HCT116 (cell line): Measurements from ENCODE around the gene IPO5. TPM values are rescaled to one million over a fixed set of nuclear protein-coding genes. Genes with fewer than 3 reads are reported as not detected.

Experiments
- ATAC-seq: fragments of 200-7000 bp; cut with Tn5 transposase; 2 replicates; pipeline ENCODE4 v1.9.1; 2020; ENCODE audit warnings: mild to moderate bottlenecking, moderate library complexity
- BruUV-seq: library from RNA; stranded (reverse); fragments of 400-500 nt; replicated peaks from 2 replicates; lab custom pipeline; 2021; lab: Mats Ljungman, UMichigan
- CTCF ChIA-PET: fragments of 300-600 bp; sonication (Branson Sonifier 250); formaldehyde crosslinking; loops from one replicate; lab custom pipeline; 2021; ENCODE audit warnings: antibody characterized with exemption; lab: Charles Lee
- POLR2A ChIA-PET: fragments of 300-600, 350-600 bp; sonication (Branson Sonifier 250); formaldehyde crosslinking; loops from one replicate; lab custom pipeline; 2021; ENCODE audit warnings: antibody characterized with exemption; lab: Charles Lee
- RAD21 ChIA-PET, 2 experiments: fragments of 300-600 bp; sonication (Branson Sonifier 250); formaldehyde crosslinking; loops; one replicate each; lab custom pipeline; 2023; ENCODE audit warnings: low total read pairs in 2 of 2; ENCODE audit not compliant: uncharacterized antibody in 2 of 2, unreplicated experiment in 2 of 2, low non-redundant PET in 1 of 2; lab: Charles Lee
- DNase-seq: peaks from one replicate; pipeline ENCODE4 v3.0.0-alpha.2; 2010; ENCODE audit warnings: low read depth, low spot score
- H2AFZ ChIP-seq: fragments of 200-600 bp; shearing (Covaris generic), sonication (generic); 2 replicates; pipeline ENCODE4 v1.6.1; 2017; ENCODE audit warnings: low read depth, mixed run types, mixed read lengths, antibody characterized with exemption, low read length; ENCODE audit not compliant: poor library complexity, severe bottlenecking
- H3K27ac ChIP-seq: 2 replicates; pipeline ENCODE4 v1.5.1; 2012; ENCODE audit warnings: low read depth, low read length
- H3K27me3 ChIP-seq: fragments of 200-600 bp; sonication (generic); 2 replicates; pipeline ENCODE4 v1.6.1; 2016; ENCODE audit warnings: mixed run types, low read length, mixed read lengths; ENCODE audit not compliant: insufficient read depth
- H3K36me3 ChIP-seq, 2 experiments: fragments of 200-500 bp in 1 of 2; fragments of 200-600 bp in 1 of 2; sonication (Bioruptor generic) in 1 of 2; sonication (generic) in 1 of 2; 2 replicates each; pipeline versions ENCODE4 v1.5.1 to v1.6.1; 2014 to 2016; ENCODE audit warnings: low read length in 2 of 2, inconsistent platforms in 1 of 2, mixed read lengths in 1 of 2, mixed run types in 1 of 2; ENCODE audit not compliant: insufficient read depth in 2 of 2, control insufficient read depth in 1 of 2
- H3K4me1 ChIP-seq, 2 experiments: fragments of 200-600 bp in 1 of 2; sonication (generic) in 1 of 2; 2 replicates each; pipeline versions ENCODE4 v1.5.1 to v1.6.1; 2012 to 2017; ENCODE audit warnings: low read length in 2 of 2, inconsistent platforms in 1 of 2, mild to moderate bottlenecking in 1 of 2, mixed read lengths in 1 of 2, mixed run types in 1 of 2, moderate library complexity in 1 of 2; ENCODE audit not compliant: insufficient read depth in 2 of 2, control insufficient read depth in 1 of 2
- H3K4me2 ChIP-seq: fragments of 200-600 bp; sonication (generic); 2 replicates; pipeline ENCODE4 v1.6.1; 2017; ENCODE audit warnings: mixed run types, low read length, mixed read lengths
- H3K4me3 ChIP-seq, 2 experiments: fragments of 200-600 bp in 1 of 2; sonication (generic) in 1 of 2; replicated peaks in 1 of 2; 2 replicates each; pipeline ENCODE4 v1.5.1; 2011 to 2016; ENCODE audit warnings: low read length in 2 of 2, control low read depth in 1 of 2, low read depth in 1 of 2, mild to moderate bottlenecking in 1 of 2, mixed read lengths in 1 of 2, mixed run types in 1 of 2
- H3K79me2 ChIP-seq: fragments of 200-600 bp; sonication (generic); 2 replicates; pipeline ENCODE4 v1.6.1; 2017; ENCODE audit warnings: mild to moderate bottlenecking, mixed run types, low read length, moderate library complexity, mixed read lengths; ENCODE audit not compliant: insufficient read depth
- H3K9ac ChIP-seq: fragments of 200-600 bp; sonication (generic); 2 replicates; pipeline ENCODE4 v1.6.1; 2016; ENCODE audit warnings: low read length, mixed read lengths
- H3K9me2 ChIP-seq: fragments of 200-600 bp; sonication (generic), shearing (Covaris generic); 2 replicates; pipeline ENCODE4 v1.6.1; 2017; ENCODE audit warnings: mixed run types, mild to moderate bottlenecking, moderate library complexity; ENCODE audit not compliant: insufficient read depth
- H3K9me3 ChIP-seq, 2 experiments: fragments of 200-500 bp in 1 of 2; fragments of 200-600 bp in 1 of 2; sonication (Bioruptor generic) in 1 of 2; sonication (generic) in 1 of 2; 2 replicates each; pipeline ENCODE4 v1.6.1; 2014 to 2017; ENCODE audit warnings: low read length in 2 of 2, mixed read lengths in 2 of 2, inconsistent platforms in 1 of 2, low read depth in 1 of 2, mild to moderate bottlenecking in 1 of 2, mixed run types in 1 of 2, moderate library complexity in 1 of 2; ENCODE audit not compliant: control insufficient read depth in 1 of 2, insufficient read depth in 1 of 2
- H4K20me1 ChIP-seq: fragments of 200-600 bp; sonication (generic), shearing (Covaris generic); 2 replicates; pipeline ENCODE4 v1.6.1; 2017; ENCODE audit warnings: mixed run types, mild to moderate bottlenecking, moderate library complexity; ENCODE audit not compliant: insufficient read depth
- CBX3 ChIP-seq: IDR thresholded peaks from 2 replicates; pipeline ENCODE4 v1.6.1; 2012; ENCODE audit warnings: low read depth
- CEBPB ChIP-seq: IDR thresholded peaks from 2 replicates; pipeline ENCODE4 v1.6.1; 2012; ENCODE audit warnings: low read depth
- EGR1 ChIP-seq: IDR thresholded peaks from 2 replicates; pipeline ENCODE4 v1.6.1; 2012; ENCODE audit warnings: low read depth
- EZH2 ChIP-seq: fragments of 200-600 bp; sonication (generic); IDR thresholded peaks from 2 replicates; pipeline ENCODE4 v1.6.1; 2017; ENCODE audit warnings: antibody characterized with exemption, mixed run types
- EZH2phosphoT487 ChIP-seq: fragments of 200-600 bp; IDR thresholded peaks from 2 replicates; pipeline ENCODE4 v1.6.1; 2018; ENCODE audit warnings: antibody characterized with exemption, borderline replicate concordance
- FOSL1 ChIP-seq: IDR thresholded peaks from 2 replicates; pipeline ENCODE4 v1.6.1; 2012; ENCODE audit warnings: low read depth
- JUND ChIP-seq: IDR thresholded peaks from 2 replicates; pipeline ENCODE4 v1.6.1; 2012
- POLR2A ChIP-seq: IDR thresholded peaks from 2 replicates; pipeline ENCODE4 v1.7.0; 2011; ENCODE audit warnings: borderline replicate concordance; ENCODE audit not compliant: insufficient read depth, insufficient read length; ENCODE audit errors: extremely low read depth
- POLR2AphosphoS5 ChIP-seq: IDR thresholded peaks from 2 replicates; pipeline ENCODE4 v1.6.1; 2011; ENCODE audit warnings: mild to moderate bottlenecking, low read depth, low read length, moderate library complexity
- RAD21 ChIP-seq: IDR thresholded peaks from 2 replicates; pipeline ENCODE4 v1.6.1; 2012; ENCODE audit warnings: low read depth, mild to moderate bottlenecking
- SIN3A ChIP-seq: IDR thresholded peaks from 2 replicates; pipeline ENCODE4 v1.6.1; 2012; ENCODE audit warnings: low read depth
- SP1 ChIP-seq: IDR thresholded peaks from 2 replicates; pipeline ENCODE4 v1.6.1; 2012; ENCODE audit warnings: low read depth
- SRF ChIP-seq: IDR thresholded peaks from 2 replicates; pipeline ENCODE4 v1.6.1; 2012; ENCODE audit warnings: low read depth
- TCF7L2 ChIP-seq: IDR thresholded peaks from 2 replicates; pipeline ENCODE4 v1.7.0; 2011; ENCODE audit warnings: borderline replicate concordance, inconsistent platforms; ENCODE audit not compliant: insufficient read depth, insufficient read length; ENCODE audit errors: extremely low read depth
- ZFX ChIP-seq: fragments of 450-650 bp; IDR thresholded peaks from 2 replicates; pipeline ENCODE4 v1.6.1; 2017
- ZNF274 ChIP-seq: fragments of 200-500 bp; sonication (Bioruptor generic); IDR thresholded peaks from 2 replicates; pipeline ENCODE4 v1.6.1; 2014; ENCODE audit warnings: mild to moderate bottlenecking, low read depth, low read length, inconsistent platforms
- intact Hi-C: fragments of 100-400 bp; cut with micrococcal nuclease; formaldehyde crosslinking; loops from 2 replicates; pipeline ENCODE4 v1.10.0; 2022
- total RNA-seq: library from RNA; stranded (reverse); gene quantifications from one replicate; pipeline ENCODE4 v1.2.1, GENCODE V29; 2021; ENCODE audit not compliant: unreplicated experiment
- TF ChIP-seq, protein P1 (sequence below): IDR thresholded peaks from 2 replicates; pipeline ENCODE4 v1.6.1; 2012
- TF ChIP-seq, protein P2 (sequence below): IDR thresholded peaks from 2 replicates; pipeline ENCODE4 v1.6.1; 2012
- TF ChIP-seq, protein P3 (sequence below): IDR thresholded peaks from 2 replicates; pipeline ENCODE4 v1.6.1; 2012; ENCODE audit warnings: low read depth

IPO5 gene
- total RNA-seq, 1 experiment from 2014 or later = 237 TPM

DNA sequence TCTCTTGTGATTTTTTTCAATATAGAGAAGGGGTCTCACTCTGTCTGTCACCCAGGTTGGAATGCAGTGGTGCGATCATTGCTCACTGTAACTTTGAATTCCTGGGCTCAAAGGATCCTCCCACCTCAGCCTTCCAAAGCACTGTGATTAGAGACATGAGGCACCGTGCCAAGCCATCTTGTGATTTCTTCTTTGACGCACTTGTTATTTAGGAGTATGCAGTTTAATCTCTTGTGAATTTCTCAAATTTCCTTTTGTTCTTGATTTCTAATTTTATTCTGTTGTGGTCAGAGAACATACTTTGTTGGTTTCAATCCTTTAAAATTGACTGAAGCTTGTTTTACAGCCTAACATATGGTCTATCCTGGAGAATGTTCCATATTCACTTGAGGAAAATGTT is 14.5 kb downstream of the IPO5 start:
- intact Hi-C loops = no loop called here
- H3K79me2 ChIP-seq = no peaks in the 10 kb centered on the region
- no peak for DNase-seq
- ATAC-seq = no peak
- H3K4me2 ChIP-seq = no peak overlapping the region
- H3K36me3 ChIP-seq = no peaks in the 10 kb centered on the region
- H3K27me3 ChIP-seq = no peaks in the 10 kb centered on the region
- ChIA-PET CTCF (no interaction called here), RAD21 (no interaction called here), POLR2A (no interaction called here)
- no TSS peak for BruUV-seq
- no peak overlapping the region for H2AFZ ChIP-seq
- H3K27ac ChIP-seq = no peak overlapping the region
- no peak overlapping the region for H3K4me3 ChIP-seq
- H3K9me2 ChIP-seq = no peaks in the 10 kb centered on the region
- H3K9ac ChIP-seq = no peak overlapping the region
- no peaks in the 10 kb centered on the region for H3K4me1 ChIP-seq
- H4K20me1 ChIP-seq = no peaks in the 10 kb centered on the region
- H3K9me3 ChIP-seq = no peaks in the 10 kb centered on the region
- TF ChIP-seq JUND (no peak), EGR1 (no peak), ZNF274 (no peak), TCF7L2 (no peak), SIN3A (no peak), POLR2A (no peak), EZH2phosphoT487 (no peak), RAD21 (no peak), SRF (no peak), FOSL1 (no peak), EZH2 (no peak), CEBPB (no peak)
- TF ChIP-seq, protein P1, sequence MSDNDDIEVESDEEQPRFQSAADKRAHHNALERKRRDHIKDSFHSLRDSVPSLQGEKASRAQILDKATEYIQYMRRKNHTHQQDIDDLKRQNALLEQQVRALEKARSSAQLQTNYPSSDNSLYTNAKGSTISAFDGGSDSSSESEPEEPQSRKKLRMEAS = no peak
- TF ChIP-seq, protein P2, sequence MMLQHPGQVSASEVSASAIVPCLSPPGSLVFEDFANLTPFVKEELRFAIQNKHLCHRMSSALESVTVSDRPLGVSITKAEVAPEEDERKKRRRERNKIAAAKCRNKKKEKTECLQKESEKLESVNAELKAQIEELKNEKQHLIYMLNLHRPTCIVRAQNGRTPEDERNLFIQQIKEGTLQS = no peak

DNA sequence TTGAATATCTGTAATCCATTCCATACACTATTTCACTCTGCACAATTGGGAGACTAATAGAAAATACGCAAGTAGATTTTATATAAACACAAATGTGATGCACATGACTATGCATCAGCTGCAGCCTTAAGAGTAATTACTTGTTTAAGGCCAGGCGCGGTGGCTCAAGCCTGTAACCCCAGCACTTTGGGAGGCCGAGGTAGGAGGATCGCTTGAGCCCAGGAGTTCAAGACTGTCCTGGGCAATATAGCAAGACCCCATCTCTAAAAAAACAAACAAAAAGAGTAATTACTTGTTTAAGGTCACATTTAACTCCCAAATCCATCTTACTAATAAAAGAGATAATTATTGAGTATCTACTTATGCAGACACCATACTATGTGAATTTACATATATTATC is 18.0 kb downstream of the IPO5 start:
- DNase-seq = no peak
- RAD21 ChIA-PET = no interaction called here
- Histone ChIP-seq H3K9me2 (no peaks in the 10 kb centered on the region), H3K4me2 (no peak overlapping the region), H3K27me3 (no peaks in the 10 kb centered on the region), H3K9me3 (no peaks in the 10 kb centered on the region), H3K79me2 (no peaks in the 10 kb centered on the region), H3K4me1 (peaks cover 2 to 10% of the 10 kb centered on the region in 2 experiments; a peak in 3 of 4 replicates), H2AFZ (no peak overlapping the region), H3K36me3 (no peaks in the 10 kb centered on the region), H3K27ac (no peak overlapping the region), H4K20me1 (no peaks in the 10 kb centered on the region), H3K9ac (no peak overlapping the region), H3K4me3 (no peak overlapping the region)
- ATAC-seq = no peak
- TF ChIP-seq POLR2AphosphoS5 (no peak), SRF (no peak), JUND (no peak), SIN3A (no peak), CBX3 (no peak), SP1 (no peak), ZNF274 (no peak), RAD21 (no peak), TCF7L2 (no peak), EZH2phosphoT487 (no peak), EGR1 (no peak), ZFX (no peak)
- TF ChIP-seq, protein P2 = no peak
- TF ChIP-seq, protein P3, sequence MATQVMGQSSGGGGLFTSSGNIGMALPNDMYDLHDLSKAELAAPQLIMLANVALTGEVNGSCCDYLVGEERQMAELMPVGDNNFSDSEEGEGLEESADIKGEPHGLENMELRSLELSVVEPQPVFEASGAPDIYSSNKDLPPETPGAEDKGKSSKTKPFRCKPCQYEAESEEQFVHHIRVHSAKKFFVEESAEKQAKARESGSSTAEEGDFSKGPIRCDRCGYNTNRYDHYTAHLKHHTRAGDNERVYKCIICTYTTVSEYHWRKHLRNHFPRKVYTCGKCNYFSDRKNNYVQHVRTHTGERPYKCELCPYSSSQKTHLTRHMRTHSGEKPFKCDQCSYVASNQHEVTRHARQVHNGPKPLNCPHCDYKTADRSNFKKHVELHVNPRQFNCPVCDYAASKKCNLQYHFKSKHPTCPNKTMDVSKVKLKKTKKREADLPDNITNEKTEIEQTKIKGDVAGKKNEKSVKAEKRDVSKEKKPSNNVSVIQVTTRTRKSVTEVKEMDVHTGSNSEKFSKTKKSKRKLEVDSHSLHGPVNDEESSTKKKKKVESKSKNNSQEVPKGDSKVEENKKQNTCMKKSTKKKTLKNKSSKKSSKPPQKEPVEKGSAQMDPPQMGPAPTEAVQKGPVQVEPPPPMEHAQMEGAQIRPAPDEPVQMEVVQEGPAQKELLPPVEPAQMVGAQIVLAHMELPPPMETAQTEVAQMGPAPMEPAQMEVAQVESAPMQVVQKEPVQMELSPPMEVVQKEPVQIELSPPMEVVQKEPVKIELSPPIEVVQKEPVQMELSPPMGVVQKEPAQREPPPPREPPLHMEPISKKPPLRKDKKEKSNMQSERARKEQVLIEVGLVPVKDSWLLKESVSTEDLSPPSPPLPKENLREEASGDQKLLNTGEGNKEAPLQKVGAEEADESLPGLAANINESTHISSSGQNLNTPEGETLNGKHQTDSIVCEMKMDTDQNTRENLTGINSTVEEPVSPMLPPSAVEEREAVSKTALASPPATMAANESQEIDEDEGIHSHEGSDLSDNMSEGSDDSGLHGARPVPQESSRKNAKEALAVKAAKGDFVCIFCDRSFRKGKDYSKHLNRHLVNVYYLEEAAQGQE = no peak
- BruUV-seq = no TSS peak
- intact Hi-C loops = loop anchor here (10.0 kb wide), 1 partner anchor 537 kb away; the partner anchor contains the start of gene RAP2A
- CTCF ChIA-PET = no interaction called here
- POLR2A ChIA-PET = no interaction called here
